Stimulated activated CD4-positive, alpha-beta T cell treated with anti-CD3 and anti-CD28 coated beads, Interleukin-2, amount 100 ng/mL, for 48 hours (primary cell): Measurements from ENCODE around the gene RNLS.
"Not testable (repeated sequence)": the region's sequence is repeated elsewhere in the genome, so short reads cannot be mapped to it uniquely, and the experiment has no call there.

ENCODE experiments used
- DNase-seq, 2 donors: peaks; one replicate each; pipeline ENCODE4 v3.0.0-alpha.2; 2020

Gene RNLS

DNA sequence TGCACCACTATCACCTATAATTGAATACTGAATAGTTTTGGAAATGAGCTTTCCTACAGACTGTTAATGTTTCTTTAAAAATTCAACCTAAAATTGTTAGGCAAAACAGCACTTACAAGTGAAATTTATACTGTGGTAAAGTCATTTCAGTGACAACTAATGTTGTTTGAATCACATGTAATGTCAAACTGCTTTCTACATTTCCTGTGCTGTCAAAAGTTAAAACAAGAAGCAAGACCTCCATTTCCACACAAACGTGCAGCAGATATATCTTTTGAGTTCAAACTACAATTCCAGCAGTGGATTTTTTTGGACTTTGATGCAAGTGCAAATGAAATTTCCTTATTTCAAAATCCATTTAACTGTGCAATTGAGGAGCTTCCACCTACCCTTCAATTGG is 199.8 kb downstream of the RNLS start:
- DNase-seq: no peak

- DNase-seq: no peak
Observed at GRCh38 chr10:88382699-88383098, 200.4 kb downstream of the RNLS start.

GRCh38 chr10:88379575-88379974 is 203.5 kb downstream of the RNLS start:
- no peak for DNase-seq

DNA sequence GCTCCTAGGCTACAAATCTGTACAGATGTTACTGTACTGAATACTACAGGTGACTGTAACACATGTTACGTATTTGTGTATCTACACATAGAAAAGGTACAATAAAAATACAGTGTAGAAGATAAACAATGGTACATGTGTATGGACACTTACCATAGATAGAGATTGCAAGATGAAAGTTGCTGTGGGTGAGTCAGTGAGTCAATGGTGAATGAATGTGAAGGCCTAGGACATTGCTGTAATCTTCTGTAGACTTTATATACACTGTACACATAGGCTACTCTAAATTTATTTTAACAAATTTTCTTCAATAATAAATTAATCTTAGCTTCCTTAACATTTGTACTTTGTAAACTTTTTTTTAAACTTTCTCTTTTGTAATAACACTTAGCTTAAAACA is 205.6 kb downstream of the RNLS start:
- DNase-seq: no peak

DNA sequence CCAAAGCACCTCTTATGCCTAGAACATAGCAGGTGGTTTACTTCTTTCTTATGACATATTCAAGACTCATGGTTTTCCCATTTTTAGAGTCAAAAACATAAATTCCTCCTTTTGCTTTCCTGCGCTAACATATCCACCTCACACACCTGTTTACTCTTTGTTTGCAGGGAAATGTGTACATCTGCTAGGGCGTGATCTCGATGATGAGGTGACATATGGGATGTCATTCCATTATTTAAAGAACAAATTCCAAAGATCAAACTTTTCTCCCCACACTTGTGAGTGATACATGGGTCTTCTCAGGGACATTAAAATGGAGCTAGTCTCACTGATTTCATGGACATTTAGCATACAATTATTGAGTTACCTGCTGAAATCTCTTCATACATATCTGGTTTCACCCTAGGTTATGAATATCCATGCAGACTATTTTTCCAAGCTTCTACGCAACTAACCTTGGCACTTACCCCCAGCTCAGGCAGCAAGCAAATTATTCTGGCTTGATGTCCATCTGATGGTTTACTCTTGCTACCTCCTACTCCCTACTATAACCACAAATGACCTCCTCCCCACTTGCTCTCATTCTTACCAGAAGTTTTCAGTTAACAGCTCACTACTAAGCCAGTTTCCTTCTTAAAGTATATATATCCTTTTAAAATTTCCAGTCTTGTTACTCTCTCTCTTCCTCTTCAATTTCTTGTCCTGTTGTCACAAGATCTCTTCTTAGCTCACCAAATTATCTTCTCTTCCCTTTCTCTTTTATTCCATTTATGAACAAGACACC is 208.5 kb downstream of the RNLS start:
- no peak for DNase-seq

DNA sequence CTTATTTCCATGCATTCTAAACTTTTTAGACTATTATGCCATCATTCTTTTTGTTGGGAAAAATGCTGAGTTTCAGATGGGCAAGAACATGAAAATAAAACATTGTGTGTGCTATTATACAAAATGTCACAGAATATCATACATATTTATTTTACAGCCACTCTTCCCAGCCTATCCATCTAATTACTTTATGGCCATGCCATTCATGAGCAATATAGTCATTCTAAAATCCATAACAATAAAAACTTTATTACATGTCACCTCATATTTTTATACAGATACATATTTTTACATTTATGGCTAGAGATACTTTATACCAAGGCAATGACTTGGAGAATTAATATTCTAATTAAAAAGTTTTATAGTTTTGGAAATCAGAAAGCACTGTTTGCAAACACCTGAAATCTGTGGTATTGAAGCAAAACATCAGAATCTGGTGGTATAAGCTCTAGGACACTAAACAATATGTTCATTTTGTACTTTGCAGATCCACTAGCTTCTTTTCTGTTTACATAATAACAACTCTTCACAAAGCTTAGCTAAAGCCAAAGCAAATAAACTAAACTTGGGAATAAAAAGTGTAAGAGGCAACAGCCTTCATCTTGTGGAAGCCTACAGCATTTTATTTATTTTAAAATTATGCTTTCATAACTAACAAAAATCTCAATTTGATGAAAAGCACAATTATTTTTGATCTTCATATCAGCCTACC is 210.1 kb downstream of the RNLS start:
- DNase-seq: no peak

DNA sequence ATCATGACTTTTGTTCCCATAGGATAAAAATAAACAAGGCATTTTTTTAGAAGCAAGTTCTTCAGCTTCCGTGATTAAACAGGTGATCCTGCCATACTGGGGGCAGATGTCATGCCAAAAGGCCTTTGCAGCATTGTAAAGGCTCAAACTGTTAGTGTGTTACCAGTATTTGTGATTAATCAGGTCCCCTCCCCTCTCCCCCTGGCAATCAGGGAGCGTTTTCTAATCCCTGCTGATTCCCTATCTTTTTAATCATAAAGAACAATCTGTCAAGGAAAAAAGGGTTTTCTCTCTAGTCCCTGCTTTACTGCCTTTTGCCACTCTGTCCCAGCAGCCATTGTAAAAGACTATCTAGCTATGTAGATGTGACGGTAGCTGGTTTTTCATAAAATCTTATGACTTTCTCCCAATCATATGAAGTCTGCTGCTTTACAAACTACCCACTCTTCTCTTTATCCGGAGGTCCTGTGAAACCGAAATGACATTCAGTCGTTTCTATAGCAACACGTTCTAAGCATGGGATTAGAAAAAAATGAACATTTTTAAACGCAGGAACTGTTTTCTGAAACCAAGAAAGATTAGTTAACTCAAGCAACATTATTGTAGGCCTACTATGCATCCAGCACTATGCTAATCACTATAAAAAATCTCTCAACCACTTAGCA is 210.9 kb downstream of the RNLS start:
- DNase-seq: no peak

DNA sequence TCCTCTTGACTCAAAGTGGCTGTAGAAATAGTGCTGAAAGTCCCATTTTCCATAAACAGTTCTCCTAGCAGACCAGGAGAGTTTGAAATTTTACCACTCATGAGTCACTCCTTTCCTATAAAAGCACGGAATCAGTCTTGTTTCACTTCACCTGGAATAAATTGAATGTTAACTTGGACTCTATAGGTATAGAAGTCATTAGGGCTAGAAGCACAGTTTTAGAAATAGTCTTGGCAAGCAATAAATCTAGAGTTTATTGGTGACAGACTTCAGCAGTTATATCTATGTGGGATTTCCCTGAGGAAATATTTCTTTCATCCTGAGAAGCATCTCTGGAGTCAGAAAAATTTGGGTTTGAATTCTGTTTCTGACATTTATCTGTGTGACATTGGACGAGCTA is 212.4 kb downstream of the RNLS start:
- no peak for DNase-seq

GRCh38 chr10:88366772-88367171 is 216.3 kb downstream of the RNLS start:
- DNase-seq: no peak

- no peak for DNase-seq
Observed at GRCh38 chr10:88361995-88362807, 220.9 kb downstream of the RNLS start.

DNA sequence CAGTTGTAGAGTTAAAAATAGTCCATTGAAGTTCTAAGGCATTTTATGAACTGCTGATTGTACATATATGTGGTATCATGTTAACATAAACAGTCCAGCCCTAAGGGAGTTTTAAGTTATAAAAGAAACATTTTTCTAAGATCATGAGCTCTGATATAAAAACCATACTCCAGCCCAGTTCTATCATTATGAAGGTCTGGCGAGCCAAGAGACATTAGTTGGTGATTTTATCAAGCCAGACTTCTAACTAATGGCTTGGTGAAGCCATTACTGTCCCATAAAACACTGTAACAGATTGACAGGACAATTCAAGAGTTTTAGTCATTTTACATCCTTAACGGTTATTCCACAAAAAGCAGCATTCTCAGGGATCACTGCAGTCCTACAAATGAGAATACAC is 221.6 kb downstream of the RNLS start:
- no peak for DNase-seq

DNA sequence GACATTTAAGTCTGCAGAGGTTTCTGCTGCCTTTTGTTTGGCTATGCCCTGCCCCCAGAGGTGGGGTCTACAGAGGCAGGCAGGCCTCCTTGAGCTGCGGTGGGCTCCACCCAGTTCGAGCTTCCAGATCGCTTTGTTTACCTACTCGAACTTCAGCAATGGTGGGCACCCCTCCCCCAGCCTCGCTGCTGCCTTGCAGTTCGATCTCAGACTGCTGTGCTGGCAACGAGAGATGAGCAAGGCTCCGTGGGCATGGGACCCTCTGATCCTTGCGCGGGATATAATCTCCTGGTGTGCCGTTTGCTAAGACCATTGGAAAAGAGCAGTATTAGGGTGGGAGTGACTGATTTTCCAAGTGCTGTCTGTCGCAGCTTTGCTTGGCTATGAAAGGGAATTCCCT is 227.4 kb downstream of the RNLS start:
- not testable (repeated sequence) for DNase-seq

GRCh38 chr10:88347597-88348304 is 235.4 kb downstream of the RNLS start:
- no peak for DNase-seq

- DNase-seq: no peak
Observed at GRCh38 chr10:88347022-88347421, 236.1 kb downstream of the RNLS start.

- DNase-seq: no peak
Observed at GRCh38 chr10:88346144-88346977, 236.8 kb downstream of the RNLS start.

- no peak for DNase-seq
Observed at GRCh38 chr10:88343761-88344484, 239.2 kb downstream of the RNLS start.

DNA sequence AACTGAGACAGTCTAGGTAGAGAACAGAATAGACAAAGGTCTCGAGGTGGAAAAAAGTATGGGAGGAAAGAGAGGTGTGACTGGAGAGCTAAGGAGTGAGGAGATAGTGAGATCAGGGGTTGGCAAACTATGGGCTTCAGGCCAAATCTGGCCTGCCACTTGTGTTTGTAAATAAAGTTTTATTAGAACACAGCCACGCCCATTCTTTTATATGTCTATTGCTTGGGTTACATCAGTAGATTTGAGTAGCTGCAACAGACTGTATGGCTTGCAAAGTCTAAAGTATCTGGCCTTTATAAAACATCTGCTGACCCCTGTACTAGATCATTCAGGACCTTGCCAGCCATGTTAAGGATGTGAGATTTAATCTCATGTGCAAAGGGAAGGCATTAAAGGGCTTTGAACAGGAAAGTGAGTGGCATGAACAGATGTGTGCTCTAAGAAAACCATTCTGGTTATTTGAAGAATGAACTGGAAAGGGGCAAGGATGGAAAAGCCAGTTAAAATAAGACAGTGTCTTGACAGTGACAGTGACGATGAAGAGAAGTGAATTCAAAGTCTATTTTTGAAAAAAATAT is 240.3 kb downstream of the RNLS start:
- no peak for DNase-seq

GRCh38 chr10:88337134-88337533 is 246.0 kb downstream of the RNLS start:
- DNase-seq: no peak

- DNase-seq: no peak
Observed at GRCh38 chr10:88336334-88336733, 246.8 kb downstream of the RNLS start.

- DNase-seq: no peak
Observed at GRCh38 chr10:88333248-88333630, 249.9 kb downstream of the RNLS start.
